Calu3 (cell line): ENCODE measurements around the gene ARMC2. TPM values are rescaled to one million over a fixed set of nuclear protein-coding genes. Genes with fewer than 3 reads are reported as not detected.
"Not testable (repeated sequence)": the region's sequence is repeated elsewhere in the genome, so short reads cannot be mapped to it uniquely, and the experiment has no call there.

Source experiments
- BruUV-seq: library from RNA; stranded (reverse); fragments of 400-500 nt; replicated peaks from 2 replicates; lab custom pipeline; 2021; lab: Mats Ljungman, UMichigan
- CTCF ChIA-PET: fragments of 300-600 bp; sonication (Branson Sonifier 250); formaldehyde crosslinking; loops from one replicate; lab custom pipeline; 2022; ENCODE audit warnings: antibody characterized with exemption; lab: Charles Lee
- DNase-seq: peaks from one replicate; pipeline ENCODE4 v3.0.0; 2022
- H3K27ac Mint-ChIP-seq: one replicate; pipeline ENCODE4 v1.8.0; 2022; ENCODE audit warnings: mixed read lengths; ENCODE audit not compliant: unreplicated experiment
- H3K27me3 Mint-ChIP-seq: one replicate; pipeline ENCODE4 v1.8.0; 2022; ENCODE audit warnings: mixed read lengths; ENCODE audit not compliant: unreplicated experiment
- H3K36me3 Mint-ChIP-seq: one replicate; pipeline ENCODE4 v1.8.0; 2022; ENCODE audit warnings: mild to moderate bottlenecking, moderate library complexity, mixed read lengths; ENCODE audit not compliant: insufficient read depth, unreplicated experiment
- H3K4me1 Mint-ChIP-seq: one replicate; pipeline ENCODE4 v1.8.0; 2022; ENCODE audit warnings: mild to moderate bottlenecking, low read depth, mixed read lengths; ENCODE audit not compliant: unreplicated experiment
- H3K4me3 Mint-ChIP-seq: one replicate; pipeline ENCODE4 v1.8.0; 2022; ENCODE audit warnings: mild to moderate bottlenecking, low read depth, moderate library complexity, mixed read lengths; ENCODE audit not compliant: unreplicated experiment
- H3K9me3 Mint-ChIP-seq: one replicate; pipeline ENCODE4 v1.8.0; 2022; ENCODE audit warnings: low read depth, mixed read lengths; ENCODE audit not compliant: unreplicated experiment
- intact Hi-C: fragments of 100-400 bp; cut with micrococcal nuclease; formaldehyde crosslinking; loops from one replicate; pipeline ENCODE4 v1.10.0; 2022; ENCODE audit not compliant: unreplicated experiment
- total RNA-seq: library from RNA; stranded (reverse); gene quantifications from 2 replicates; pipeline ENCODE4 v1.2.3, GENCODE V29; 2022
- TF ChIP-seq, protein P1 (sequence below): fragments of 200-600 bp; IDR thresholded peaks from one replicate; pipeline ENCODE4 v1.8.0; 2022; ENCODE audit warnings: antibody characterized with exemption; ENCODE audit not compliant: unreplicated experiment

ARMC2 gene
- total RNA-seq, 1 experiment from 2014 or later, result 7.1 TPM

DNA sequence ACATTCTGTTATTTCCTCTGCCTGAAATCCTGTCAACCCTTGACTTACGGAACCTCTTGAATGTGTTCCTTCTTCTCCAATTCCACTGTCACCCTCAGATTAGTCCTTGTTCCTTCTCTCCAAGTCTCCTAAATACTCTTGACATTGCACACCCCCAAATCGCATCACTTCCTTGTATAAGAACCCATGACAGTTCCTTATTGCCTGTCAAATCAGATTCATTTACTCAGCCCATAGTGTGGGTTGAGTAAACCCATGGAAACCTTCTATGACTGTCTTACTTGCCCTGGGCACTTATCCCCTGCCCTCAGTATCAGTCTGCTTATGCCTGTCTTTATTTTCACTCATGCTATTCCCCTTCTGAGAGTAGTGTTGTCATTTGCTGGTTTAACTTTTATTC, 40.5 kb downstream of the ARMC2 start:
- H3K4me3 Mint-ChIP-seq, result no peak overlapping the region
- CTCF ChIA-PET, result no interaction called here
- H3K27ac Mint-ChIP-seq, result no peak overlapping the region
- no peak for DNase-seq
- H3K4me1 Mint-ChIP-seq, result no peaks in the 10 kb centered on the region
- intact Hi-C loops, result no loop called here
- TF ChIP-seq, protein P1, sequence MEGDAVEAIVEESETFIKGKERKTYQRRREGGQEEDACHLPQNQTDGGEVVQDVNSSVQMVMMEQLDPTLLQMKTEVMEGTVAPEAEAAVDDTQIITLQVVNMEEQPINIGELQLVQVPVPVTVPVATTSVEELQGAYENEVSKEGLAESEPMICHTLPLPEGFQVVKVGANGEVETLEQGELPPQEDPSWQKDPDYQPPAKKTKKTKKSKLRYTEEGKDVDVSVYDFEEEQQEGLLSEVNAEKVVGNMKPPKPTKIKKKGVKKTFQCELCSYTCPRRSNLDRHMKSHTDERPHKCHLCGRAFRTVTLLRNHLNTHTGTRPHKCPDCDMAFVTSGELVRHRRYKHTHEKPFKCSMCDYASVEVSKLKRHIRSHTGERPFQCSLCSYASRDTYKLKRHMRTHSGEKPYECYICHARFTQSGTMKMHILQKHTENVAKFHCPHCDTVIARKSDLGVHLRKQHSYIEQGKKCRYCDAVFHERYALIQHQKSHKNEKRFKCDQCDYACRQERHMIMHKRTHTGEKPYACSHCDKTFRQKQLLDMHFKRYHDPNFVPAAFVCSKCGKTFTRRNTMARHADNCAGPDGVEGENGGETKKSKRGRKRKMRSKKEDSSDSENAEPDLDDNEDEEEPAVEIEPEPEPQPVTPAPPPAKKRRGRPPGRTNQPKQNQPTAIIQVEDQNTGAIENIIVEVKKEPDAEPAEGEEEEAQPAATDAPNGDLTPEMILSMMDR, result no peak
- BruUV-seq, result no TSS peak
- H3K36me3 Mint-ChIP-seq, result peaks cover 5% of the 10 kb centered on the region
- no peaks in the 10 kb centered on the region for H3K27me3 Mint-ChIP-seq
- no peaks in the 10 kb centered on the region for H3K9me3 Mint-ChIP-seq

DNA sequence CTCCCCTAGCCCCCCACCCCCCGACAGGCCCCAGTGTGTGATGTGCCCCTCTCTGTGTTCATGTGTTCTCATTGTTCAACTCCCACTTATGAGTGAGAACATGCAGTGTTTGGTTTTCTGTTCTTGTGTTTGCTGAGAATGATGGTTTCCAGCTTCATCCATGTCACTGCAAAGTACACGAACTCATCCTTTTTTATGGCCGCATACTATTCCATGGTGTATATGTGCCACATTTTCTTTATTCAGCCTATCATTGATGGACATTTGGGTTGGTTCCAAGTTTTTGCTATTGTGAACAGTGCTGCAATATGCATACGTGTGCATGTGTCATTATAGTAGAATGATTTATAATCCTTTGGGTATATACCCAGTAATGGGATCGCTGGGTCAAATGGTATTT, 42.7 kb downstream of the ARMC2 start:
- BruUV-seq, H3K4me3 Mint-ChIP-seq, H3K27ac Mint-ChIP-seq, DNase-seq, CTCF ChIA-PET, H3K27me3 Mint-ChIP-seq, H3K4me1 Mint-ChIP-seq, H3K36me3 Mint-ChIP-seq, H3K9me3 Mint-ChIP-seq: not testable (repeated sequence)
- intact Hi-C loops, result loop anchor here (5.0 kb wide), 1 partner anchor 181 kb away; no protein-coding TSS in a partner anchor

DNA sequence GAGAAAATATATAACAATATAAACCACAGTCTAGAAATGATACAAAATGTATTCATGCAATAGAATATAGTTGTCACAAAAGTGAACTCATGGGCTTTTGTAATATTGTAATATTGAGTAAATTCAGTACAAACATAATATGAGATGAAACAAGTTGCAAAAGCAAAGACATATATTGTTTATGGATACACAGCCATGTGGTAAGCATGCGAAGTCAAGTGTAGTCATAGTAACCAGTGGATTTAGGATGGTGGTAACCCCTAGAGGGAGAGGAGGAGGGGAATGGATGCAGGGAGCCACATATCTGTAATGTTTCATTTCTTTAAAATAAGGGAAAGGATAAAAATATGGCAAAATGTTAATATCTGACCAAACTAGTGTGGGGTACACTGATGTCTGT, 47.3 kb downstream of the ARMC2 start:
- Mint-ChIP-seq H3K27ac (no peak overlapping the region), H3K27me3 (no peaks in the 10 kb centered on the region), H3K9me3 (no peaks in the 10 kb centered on the region), H3K4me1 (no peaks in the 10 kb centered on the region), H3K4me3 (no peak overlapping the region), H3K36me3 (no peaks in the 10 kb centered on the region)
- no TSS peak for BruUV-seq
- TF ChIP-seq, protein P1, result no peak
- DNase-seq, result no peak
- CTCF ChIA-PET, result no interaction called here
- intact Hi-C loops, result no loop called here

DNA sequence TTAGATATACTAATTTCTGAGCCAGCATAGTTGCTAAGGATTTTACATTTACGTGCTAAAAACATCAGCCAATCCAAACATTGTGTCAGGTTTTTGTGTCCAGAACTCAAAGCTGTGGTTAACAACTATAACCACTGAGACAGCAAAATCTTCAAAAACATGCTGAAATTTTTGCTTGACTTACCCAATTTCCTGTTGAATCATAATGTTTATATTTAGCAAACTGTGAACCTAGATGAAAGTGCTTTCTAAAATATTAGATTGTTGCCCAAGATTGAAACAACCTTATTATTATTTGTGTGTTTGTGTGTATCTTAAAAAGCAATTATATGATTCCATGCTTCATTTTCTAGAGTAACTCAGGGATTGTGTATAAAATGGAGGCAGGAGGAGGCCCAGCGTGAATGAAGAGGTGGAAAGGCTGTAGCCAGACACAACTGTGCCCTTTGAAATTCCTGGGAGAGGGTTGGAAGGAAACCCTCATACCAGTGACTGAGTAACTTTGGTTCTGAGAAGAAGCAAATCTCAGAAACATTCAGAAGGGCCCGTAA, 48.0 kb downstream of the ARMC2 start:
- TF ChIP-seq, protein P1, result no peak
- BruUV-seq, result no TSS peak
- no peaks in the 10 kb centered on the region for H3K27me3 Mint-ChIP-seq
- CTCF ChIA-PET, result interaction anchor here (0.6 kb wide), 1 partner anchor 1157 kb away, joined by 3 read pairs; no protein-coding TSS in a partner anchor
- no peak overlapping the region for H3K27ac Mint-ChIP-seq
- no peak overlapping the region for H3K4me3 Mint-ChIP-seq
- H3K36me3 Mint-ChIP-seq, result no peaks in the 10 kb centered on the region
- intact Hi-C loops, result no loop called here
- no peaks in the 10 kb centered on the region for H3K9me3 Mint-ChIP-seq
- H3K4me1 Mint-ChIP-seq, result no peaks in the 10 kb centered on the region
- no peak for DNase-seq

DNA sequence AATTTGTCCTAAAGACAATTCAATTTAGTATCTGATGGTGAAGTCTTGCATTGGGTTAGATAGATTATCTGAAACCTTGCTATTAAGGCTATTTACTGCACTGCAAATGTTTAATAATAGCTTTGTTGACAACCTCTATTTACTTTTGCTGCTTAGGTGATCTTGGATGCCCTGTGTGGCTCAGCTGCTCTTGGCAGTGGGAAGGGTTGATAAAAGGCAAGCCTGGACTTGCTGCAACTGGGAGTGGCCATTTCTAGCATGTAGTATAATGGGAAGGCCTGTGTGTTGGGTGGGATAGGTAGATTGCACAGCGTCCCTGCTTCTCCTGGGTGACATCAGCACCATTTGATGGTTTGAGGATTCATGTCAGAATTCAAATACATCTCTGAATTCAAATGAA, 49.1 kb downstream of the ARMC2 start:
- CTCF ChIA-PET, result no interaction called here
- no peak overlapping the region for H3K27ac Mint-ChIP-seq

More for the DNA sequence above, 49.1 kb downstream of the ARMC2 start:
- TF ChIP-seq, protein P1, result no peak
- Mint-ChIP-seq H3K4me1 (no peaks in the 10 kb centered on the region), H3K27me3 (no peaks in the 10 kb centered on the region), H3K9me3 (no peaks in the 10 kb centered on the region), H3K36me3 (no peaks in the 10 kb centered on the region), H3K4me3 (no peak overlapping the region)
- BruUV-seq, result no TSS peak
- intact Hi-C loops, result no loop called here
- no peak for DNase-seq
